Body of pancreas (tissue), 4 donors: ENCODE results near the gene CDK17.

Experiments
- CTCF ChIP-seq, 7 experiments: fragments of 450-650 bp in 4 of 7; fragments of 200-600 bp in 3 of 7; sonication (generic) in 3 of 7; IDR thresholded peaks; one replicate each; pipeline ENCODE4 v1.5.1; 2016 to 2019; ENCODE audit warnings: antibody characterized with exemption in 7 of 7
- POLR2A ChIP-seq, 3 donors: fragments of 450-650 bp; IDR thresholded peaks; one replicate each; pipeline ENCODE4 v1.6.1; 2016; ENCODE audit warnings: antibody characterized with exemption in 3 of 3, mild to moderate bottlenecking in 2 of 3

DNA sequence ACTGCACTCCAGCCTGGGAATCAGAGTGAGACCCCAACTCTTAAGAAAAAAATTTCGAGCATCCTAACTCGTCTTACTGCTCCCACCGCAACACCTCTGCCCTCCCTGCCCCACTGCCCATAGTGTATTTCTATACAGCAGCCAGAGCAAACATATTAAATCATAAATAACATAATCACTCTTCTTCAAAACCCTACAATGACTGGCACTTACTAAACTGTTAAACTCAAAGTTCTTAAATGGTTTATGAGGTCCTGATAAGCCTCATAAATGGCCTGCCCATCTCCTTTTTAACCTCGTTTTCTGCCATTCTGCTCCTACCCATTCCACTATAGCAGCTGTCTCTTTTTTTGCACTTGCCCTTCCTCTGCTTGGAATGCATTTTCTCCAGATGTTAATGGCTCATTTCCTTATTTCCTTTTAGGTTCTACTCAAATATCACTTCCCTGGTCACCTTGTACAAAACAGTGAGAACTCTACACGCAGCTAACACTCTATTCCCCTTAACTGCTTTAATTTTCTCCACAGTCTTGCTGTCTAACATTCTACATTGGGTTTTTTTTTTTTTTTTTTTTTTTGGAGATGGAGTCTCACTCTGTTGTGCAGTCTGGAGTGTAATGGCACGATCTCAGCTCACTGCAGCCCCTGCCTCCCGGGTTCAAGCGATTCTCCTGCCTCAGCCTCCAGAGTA lies 45.2 kb downstream of the CDK17 start:
- no peak for TF ChIP-seq CTCF (IDR thresholded peaks at IDR 0.05)
- no peak for TF ChIP-seq POLR2A (IDR thresholded peaks at IDR 0.05)
